ENCODE measurements around the gene ARRB2.

GRCh38 chr17:4696437-4696805, 14.0 kb upstream of the ARRB2 start:
- TF ChIP-seq TBL1XR1 (IDR thresholded peaks at IDR 0.05; ENCODE audit: borderline replicate concordance, low read length, partially characterized antibody) (no peak), E2F5 (CRISPR knock-in tag; conservative IDR thresholded peaks at IDR 0.05) (no peak), ZNF607 (CRISPR knock-in tag; IDR thresholded peaks at IDR 0.05; ENCODE audit: borderline replicate concordance) (no peak), POLR2A (IDR thresholded peaks at IDR 0.05; ENCODE audit: insufficient read depth in 1 of 2, low read depth in 2 of 2, low read length in 2 of 2) (no peak), BRCA1 (CRISPR knock-in tag; IDR thresholded peaks at IDR 0.05) (no peak), ARID4A (CRISPR knock-in tag; IDR thresholded peaks at IDR 0.05; ENCODE audit: borderline replicate concordance) (no peak), HES4 (CRISPR knock-in tag; IDR thresholded peaks at IDR 0.05; ENCODE audit: borderline replicate concordance) (no peak), SP2 (CRISPR knock-in tag; IDR thresholded peaks at IDR 0.05) (no peak), PAXIP1 (CRISPR knock-in tag; conservative IDR thresholded peaks at IDR 0.05) (no peak), MAX (IDR thresholded peaks at IDR 0.05) (no peak), USF2 (IDR thresholded peaks at IDR 0.05; ENCODE audit: low read depth, low read length) (no peak), USF2 (CRISPR knock-in tag; IDR thresholded peaks at IDR 0.05; ENCODE audit: borderline replicate concordance) (no peak), ZNF724P (CRISPR knock-in tag; IDR thresholded peaks at IDR 0.05; ENCODE audit: borderline replicate concordance) (no peak), CTCF (CRISPR knock-in tag; IDR thresholded peaks at IDR 0.05) (no peak)

Measured in HepG2 (cell line).